Lower lobe of right lung (tissue), 2 donors: ENCODE measurements around the gene TMEM217. TPM values are rescaled to one million over a fixed set of nuclear protein-coding genes. Genes with fewer than 3 reads are reported as not detected.
"Not testable (repeated sequence)": the region's sequence is repeated elsewhere in the genome, so short reads cannot be mapped to it uniquely, and the experiment has no call there.

ENCODE experiments used
- ATAC-seq, 2 donors: fragments of 200-7000 bp; cut with Tn5 transposase; one replicate each; pipeline ENCODE4 v1.9.1; 2020 to 2022; ENCODE audit warnings: mild to moderate bottlenecking in 2 of 2, moderate library complexity in 2 of 2
- DNase-seq: peaks from one replicate; pipeline ENCODE4 v3.0.0-alpha.2; 2020
- H3K27ac ChIP-seq: fragments of 200-600 bp; one replicate; pipeline ENCODE4 v1.8.0; 2022
- H3K27me3 ChIP-seq: fragments of 200-600 bp; one replicate; pipeline ENCODE4 v1.8.0; 2022; ENCODE audit warnings: low read depth
- H3K36me3 ChIP-seq: fragments of 200-600 bp; one replicate; pipeline ENCODE4 v1.8.0; 2022; ENCODE audit warnings: mild to moderate bottlenecking
- H3K4me1 ChIP-seq: fragments of 200-600 bp; one replicate; pipeline ENCODE4 v1.8.0; 2022
- H3K4me3 ChIP-seq: fragments of 200-600 bp; one replicate; pipeline ENCODE4 v1.8.0; 2022; ENCODE audit warnings: mild to moderate bottlenecking
- H3K9me3 ChIP-seq: fragments of 200-600 bp; one replicate; pipeline ENCODE4 v1.8.0; 2022
- CTCF ChIP-seq: fragments of 200-600 bp; IDR thresholded peaks from one replicate; pipeline ENCODE4 v1.8.0; 2022; ENCODE audit warnings: antibody characterized with exemption, mild to moderate bottlenecking
- intact Hi-C: fragments of 100-400 bp; cut with DNase I; formaldehyde crosslinking; loops from one replicate; pipeline ENCODE4 v1.11.0; 2022
- total RNA-seq: library from RNA; stranded (reverse); fragmentation: NEBNext Ultra II Directional; extraction: Animal tissue kit (Norgen Biotek cat#: 25700); gene quantifications from one replicate; pipeline ENCODE4 v1.2.1, GENCODE V29; 2021
- donor health status: DM: no; HTN: yes; CAD: no; lungs with severe emphysema.

Gene TMEM217
- total RNA-seq, 1 donor from 2014 or later: 1.1 TPM

GRCh38 chr6:37182736-37183590, 75.0 kb downstream of the TMEM217 start:
- Histone ChIP-seq H3K27ac (peak overlapping the region; percentile 58), H3K27me3 (no peaks in the 10 kb centered on the region), H3K36me3 (no peaks in the 10 kb centered on the region), H3K4me3 (no peak overlapping the region), H3K4me1 (peaks cover 13% of the 10 kb centered on the region), H3K9me3 (no peaks in the 10 kb centered on the region)
- intact Hi-C loops: no loop called here
- TF ChIP-seq CTCF: no peak
- DNase-seq: peak; percentile 73
- peak; percentile 90 to 95 for ATAC-seq

GRCh38 chr6:37180610-37181009, 77.3 kb downstream of the TMEM217 start:
- H3K36me3 ChIP-seq, DNase-seq, ATAC-seq, H3K4me3 ChIP-seq, H3K9me3 ChIP-seq, H3K27ac ChIP-seq, H3K27me3 ChIP-seq, intact Hi-C loops: not testable (repeated sequence)
- peaks cover 24% of the 10 kb centered on the region for H3K4me1 ChIP-seq

- Histone ChIP-seq H3K27ac (no peak overlapping the region), H3K9me3 (no peaks in the 10 kb centered on the region), H3K27me3 (no peaks in the 10 kb centered on the region), H3K36me3 (peaks cover 13% of the 10 kb centered on the region), H3K4me1 (peaks cover 29% of the 10 kb centered on the region), H3K4me3 (no peak overlapping the region)
- intact Hi-C loops: no loop called here
- DNase-seq (no peak), ATAC-seq (no peak)
- no peak for TF ChIP-seq CTCF
These were observed 77.9 kb downstream of the TMEM217 start for GRCh38 chr6:37180075-37180474.

- Histone ChIP-seq H3K4me3 (no peak overlapping the region), H3K4me1 (peaks cover 48% of the 10 kb centered on the region), H3K36me3 (peaks cover 34% of the 10 kb centered on the region), H3K27me3 (no peaks in the 10 kb centered on the region), H3K9me3 (no peaks in the 10 kb centered on the region), H3K27ac (no peak overlapping the region)
- intact Hi-C loops: loop anchor here (10.0 kb wide), 1 partner anchor 123 kb away; no protein-coding TSS in a partner anchor
- no peak for TF ChIP-seq CTCF
- no peak for ATAC-seq
- no peak for DNase-seq
These were observed 79.9 kb downstream of the TMEM217 start for GRCh38 chr6:37177935-37178517.

- no peak overlapping the region for H3K27ac ChIP-seq
- H3K4me1 ChIP-seq: peaks cover 48% of the 10 kb centered on the region
- no peak overlapping the region for H3K4me3 ChIP-seq
- ATAC-seq (peak; percentile 18 to 44), DNase-seq (no peak)
- H3K27me3 ChIP-seq: no peaks in the 10 kb centered on the region
- no peak for TF ChIP-seq CTCF
- intact Hi-C loops: loop anchor here (10.0 kb wide), 1 partner anchor 123 kb away; no protein-coding TSS in a partner anchor
- H3K36me3 ChIP-seq: peaks cover 40% of the 10 kb centered on the region
- H3K9me3 ChIP-seq: no peaks in the 10 kb centered on the region
These were observed 80.6 kb downstream of the TMEM217 start for GRCh38 chr6:37177077-37177934.
